GM19240 (cell line): ENCODE results near the gene ACTL8.

Experiments used
- DNase-seq: peaks from one replicate; pipeline ENCODE4 v3.0.0; 2011; ENCODE audit warnings: low spot score; ENCODE audit not compliant: insufficient read length

Gene ACTL8

DNA sequence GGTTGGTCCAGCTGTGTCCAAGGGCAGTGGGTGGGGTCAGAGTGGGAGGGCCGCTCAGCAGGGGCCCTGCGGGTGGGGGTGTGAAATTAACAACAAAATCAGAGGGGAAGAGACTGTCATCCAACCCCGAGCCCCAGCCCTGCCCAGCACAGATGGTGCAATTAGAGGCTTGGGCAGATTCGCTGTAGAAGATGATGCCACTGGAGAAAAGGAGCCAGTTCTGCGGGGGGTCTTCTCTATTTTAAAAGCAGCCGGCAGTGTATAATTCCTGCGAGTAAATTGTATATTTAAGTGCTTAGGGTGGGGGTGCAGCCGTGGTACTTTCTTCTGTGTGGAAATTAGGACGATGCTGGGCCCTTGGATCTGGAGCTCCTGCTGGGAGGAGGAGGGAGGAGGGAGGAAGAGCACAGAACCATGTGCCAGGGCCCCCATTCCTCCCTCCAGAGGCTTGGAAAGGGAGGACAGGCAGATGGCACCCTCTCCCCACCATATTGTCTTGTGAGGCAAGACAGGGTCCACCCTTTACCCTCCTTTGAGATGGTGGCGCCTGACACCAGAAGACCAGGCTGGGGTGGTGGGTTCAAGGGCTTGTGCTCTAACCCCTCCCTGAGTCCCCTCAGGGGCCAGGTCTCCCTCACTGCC, 89.2 kb downstream of the ACTL8 start:
- no peak for DNase-seq

DNA sequence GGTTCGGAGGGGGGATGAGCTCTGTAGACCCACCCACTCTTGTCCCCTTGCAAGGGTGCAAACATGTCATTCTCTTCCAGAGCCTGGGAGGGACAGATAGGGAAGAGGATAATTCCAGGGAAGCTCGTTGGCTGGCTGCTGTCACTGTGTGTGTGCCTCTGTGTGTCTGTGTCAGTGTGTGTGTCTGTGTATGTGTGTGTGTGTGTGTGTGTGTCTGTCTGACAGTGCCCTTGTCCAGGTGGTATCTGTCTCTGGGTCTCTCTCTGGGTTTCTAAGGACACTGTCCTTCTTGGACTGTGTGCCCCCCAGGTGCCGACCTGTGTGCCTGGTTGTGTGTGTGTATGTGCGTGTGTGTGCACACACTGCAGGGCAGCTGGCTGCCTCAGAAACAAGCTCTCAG, 90.5 kb downstream of the ACTL8 start:
- no peak for DNase-seq

DNA sequence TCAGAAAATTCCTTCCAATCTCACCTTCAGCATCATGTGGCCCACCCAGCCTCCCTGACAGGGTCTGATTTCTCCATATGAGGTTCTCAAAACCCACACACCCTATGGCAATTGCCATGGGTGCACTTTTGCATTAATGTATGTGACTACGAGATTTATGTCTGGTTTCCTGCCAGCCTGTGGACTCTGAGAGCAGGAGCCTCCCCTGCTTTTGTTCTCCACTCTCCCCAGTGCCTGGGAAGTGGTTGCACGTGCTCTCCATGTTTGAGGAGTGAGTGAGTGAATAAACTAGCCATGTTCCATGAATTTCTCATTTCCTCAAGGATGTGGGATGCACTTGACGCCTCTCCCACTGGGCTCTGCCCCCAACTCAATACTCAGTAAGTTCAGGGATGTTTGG, 91.2 kb downstream of the ACTL8 start:
- DNase-seq: no peak

DNA sequence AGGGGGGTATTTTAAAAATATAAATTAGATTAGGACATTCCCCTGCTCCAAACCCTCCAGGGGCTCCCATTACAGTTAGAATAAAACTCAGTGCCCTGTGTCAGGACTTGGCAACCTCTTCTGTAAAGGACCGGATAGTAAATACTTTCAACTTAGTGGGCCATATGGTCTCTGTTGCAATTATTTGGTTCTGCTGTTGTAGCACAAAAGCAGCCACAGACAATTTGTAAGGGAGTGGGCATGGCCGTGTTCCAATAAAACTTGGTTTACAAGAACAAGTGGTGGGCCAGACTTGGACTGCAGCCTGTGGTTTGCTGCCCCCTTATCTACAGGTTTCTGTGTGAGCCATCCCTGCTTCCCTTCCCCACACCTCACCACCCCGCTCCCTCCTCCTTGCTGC, 92.0 kb downstream of the ACTL8 start:
- no peak for DNase-seq

DNA sequence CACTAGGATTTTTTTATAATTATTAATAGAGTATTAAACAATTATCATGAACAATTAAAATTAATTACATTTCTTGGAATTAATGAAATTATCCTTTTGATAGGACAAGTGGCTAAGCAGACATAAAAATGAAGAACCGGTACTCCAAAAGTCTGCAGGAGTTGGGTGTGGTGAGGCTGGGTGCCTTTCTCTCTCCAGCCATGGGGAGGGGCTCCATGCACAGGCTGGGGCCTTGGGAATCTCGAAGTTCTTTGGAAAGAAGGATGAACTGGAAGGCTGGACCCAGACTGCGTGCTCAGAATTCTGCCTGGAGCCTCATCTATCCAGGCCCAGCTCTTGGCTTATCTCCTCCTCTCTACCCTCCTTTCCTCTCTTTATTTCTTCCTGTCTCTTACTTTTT, 94.1 kb downstream of the ACTL8 start:
- DNase-seq: no peak

DNA sequence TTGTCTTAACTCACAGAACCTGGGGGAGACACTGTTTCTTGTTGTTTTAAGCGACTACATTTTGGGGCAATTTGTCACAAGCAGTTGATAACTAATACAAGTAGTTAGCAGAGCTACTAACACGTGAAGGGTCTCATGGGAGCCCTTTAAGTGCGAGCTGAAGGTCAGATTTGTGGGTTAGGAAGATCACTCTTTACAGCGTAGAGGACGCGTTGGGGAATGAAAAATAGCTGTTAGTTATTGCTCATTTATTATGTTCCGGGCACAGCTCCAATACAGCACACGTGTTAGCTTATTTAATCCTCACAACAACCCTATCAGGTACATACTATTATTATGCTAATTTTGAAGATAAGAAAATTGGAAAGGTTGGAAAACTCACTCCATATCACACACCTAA, 95.9 kb downstream of the ACTL8 start:
- no peak for DNase-seq

DNA sequence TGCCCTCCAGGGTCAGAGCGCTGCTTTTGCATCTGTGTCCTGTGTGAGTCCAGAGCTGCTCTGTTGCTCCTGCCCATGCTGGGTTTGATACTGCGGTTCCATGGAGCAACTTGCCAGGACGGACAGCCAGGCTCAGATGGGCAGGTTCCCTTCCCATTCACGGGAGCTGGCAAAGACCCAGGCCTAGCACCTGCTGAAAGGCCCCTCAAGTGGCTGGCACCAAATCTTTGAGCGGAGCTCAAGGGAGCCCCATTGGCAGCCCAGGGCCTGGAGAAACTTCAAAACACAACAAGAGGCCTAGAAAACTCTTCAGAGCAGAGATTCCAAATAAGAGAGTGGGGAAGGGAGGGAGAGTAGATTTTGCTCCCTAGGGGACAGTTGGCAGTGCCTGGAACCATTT, 97.2 kb downstream of the ACTL8 start:
- DNase-seq: no peak

DNA sequence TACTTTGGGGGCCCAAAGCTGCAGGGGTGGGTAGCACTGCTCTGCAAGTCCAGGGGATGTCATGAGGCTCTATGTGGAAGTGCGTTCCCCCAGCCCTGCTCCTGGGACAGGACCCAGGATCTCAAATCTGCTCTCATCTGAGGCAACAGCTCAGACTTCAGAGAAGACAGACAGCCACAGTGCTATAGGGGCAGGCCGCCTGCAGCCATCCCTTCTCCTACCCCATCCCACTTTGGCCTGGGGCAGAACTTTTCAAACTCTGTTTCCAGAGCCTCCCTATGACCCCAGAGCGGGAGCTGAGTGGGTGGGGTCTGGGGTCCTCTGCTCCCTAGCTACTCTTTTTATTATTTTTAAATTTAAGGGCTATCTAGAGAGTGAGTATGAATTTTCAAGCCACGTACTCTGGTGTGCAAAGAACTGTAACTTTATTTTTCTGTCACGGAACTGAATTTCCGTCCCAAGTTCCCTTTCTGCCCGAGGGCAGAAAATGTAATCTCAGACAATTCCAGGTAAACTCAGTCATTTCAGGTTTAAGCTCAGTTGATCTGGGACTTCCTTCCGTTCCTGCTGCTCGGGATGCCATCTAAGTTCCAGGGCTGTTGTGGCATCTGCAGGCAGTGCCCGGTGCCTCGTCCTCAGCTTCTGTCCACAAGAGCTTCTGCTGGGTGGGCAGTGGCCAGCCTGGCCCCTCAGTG, 98.3 kb downstream of the ACTL8 start:
- no peak for DNase-seq

DNA sequence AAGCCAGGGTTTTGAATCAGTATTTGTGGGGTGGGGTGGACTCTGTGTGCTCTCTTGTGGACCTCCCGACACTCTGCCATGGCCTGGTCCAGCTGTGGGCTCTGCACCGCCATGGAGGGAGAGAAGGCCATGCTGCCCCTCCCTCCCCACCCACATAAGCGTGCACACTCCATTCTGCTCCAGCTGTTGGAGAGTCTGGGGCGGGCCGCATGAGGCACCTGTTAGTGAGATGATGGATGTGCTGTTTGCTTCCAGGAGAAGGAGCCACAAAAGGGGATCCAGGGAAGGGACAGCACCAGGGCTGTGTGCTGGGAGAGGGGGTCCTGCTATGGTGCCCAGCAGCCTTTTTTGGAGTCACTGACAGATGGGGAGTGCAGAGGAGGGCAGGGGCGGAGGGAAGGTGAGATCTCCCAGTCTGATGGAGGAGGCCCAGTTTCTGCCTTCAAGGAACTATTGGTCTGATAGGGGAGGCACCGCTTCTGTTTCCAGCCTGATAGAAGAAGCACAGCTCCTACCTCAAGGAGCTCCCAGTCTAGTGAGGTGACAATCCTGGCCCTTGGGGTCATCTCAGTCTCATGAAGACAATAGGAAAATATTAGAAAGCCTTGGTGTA, 101.5 kb downstream of the ACTL8 start:
- no peak for DNase-seq

DNA sequence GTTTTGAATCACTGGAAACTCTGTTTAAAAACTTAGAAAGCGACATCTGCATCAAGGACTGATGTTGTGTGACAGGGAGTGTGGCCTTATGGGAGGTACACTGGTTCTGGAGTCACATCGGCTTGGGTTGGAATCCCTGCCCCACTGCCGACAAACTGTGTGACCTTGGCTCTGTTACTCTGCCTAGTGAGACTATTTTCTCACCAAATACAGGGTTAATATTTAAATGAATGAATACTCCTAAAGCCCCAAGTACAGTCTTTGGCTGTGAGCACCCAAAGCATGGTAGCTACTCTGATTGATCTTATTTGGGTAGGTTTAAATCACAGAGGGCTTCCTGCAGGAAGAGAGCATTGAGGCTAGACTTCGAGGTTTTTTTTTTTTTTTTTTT, 102.0 kb downstream of the ACTL8 start:
- no peak for DNase-seq

DNA sequence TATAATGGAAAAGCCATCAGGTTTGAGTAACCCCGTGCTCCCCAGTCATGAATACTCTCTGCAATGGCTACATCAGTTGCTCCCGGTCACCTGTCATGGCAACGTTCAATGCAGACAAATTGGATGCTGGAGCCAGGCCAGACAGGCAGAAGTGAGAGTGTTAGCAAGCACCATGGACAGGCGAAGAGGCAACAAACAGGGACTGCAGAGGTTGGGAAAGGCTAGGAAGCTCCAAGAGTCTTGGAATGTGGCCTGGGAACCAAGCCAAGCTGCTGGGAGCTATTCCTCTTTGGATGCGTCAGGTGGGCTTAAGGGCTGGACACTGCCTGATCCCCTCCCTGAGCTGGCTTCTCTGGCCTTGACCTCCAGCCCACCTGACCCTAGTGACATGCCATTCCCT, 102.9 kb downstream of the ACTL8 start:
- no peak for DNase-seq

DNA sequence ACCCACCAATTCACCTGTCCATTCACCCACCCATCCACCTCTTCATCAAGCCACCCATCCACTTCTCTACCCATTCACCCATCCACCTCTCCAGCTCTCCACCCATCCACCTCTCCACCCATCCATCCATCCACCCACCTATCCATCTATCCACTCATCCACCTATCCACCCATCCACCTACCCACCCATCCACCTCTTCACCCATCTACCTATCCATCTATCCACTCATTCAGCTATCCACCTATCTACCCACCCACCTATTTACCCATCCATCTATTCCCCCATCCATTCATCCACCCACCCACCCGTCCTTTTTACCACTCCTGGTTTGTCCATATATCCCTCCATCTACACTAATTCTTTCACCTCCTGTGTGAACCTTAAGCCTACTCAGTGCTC, 105.7 kb downstream of the ACTL8 start:
- no peak for DNase-seq

DNA sequence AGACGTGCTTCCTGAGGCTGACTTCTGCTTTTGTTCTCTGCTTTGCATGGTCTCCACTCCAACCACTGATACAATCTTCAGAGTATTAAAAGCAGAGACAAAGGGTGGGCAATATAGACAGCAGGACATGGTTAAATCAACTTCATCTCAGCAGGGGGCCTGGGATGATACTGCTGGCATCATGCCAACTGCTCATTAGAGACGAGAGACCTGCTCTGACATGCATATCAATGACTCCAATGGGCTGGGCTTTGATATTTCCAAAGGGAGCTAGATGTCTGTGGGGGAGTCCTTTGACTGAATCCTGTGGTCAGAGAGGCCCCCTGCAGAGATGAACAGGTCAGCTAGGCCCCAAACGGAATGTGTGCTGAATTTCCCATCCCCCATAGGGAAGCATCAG, 106.6 kb downstream of the ACTL8 start:
- DNase-seq: no peak

DNA sequence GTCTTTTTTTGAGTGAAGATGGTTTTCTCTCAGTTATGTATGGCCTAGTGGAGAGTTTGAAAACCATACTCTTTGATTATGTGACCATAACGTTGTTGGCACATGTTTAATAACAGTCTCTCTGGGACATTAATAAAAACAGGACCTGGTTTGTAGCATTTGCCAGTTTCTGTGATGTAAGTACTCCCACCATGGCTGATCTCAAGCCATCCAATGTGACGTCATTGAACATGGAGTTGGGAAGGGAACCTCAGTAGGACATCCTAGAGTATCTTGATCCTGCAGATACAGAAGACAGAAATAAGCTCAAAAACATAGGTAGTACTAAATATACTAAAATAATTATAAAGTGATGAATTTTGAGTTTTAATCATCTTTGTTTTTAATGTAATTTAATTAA, 107.0 kb downstream of the ACTL8 start:
- no peak for DNase-seq

DNA sequence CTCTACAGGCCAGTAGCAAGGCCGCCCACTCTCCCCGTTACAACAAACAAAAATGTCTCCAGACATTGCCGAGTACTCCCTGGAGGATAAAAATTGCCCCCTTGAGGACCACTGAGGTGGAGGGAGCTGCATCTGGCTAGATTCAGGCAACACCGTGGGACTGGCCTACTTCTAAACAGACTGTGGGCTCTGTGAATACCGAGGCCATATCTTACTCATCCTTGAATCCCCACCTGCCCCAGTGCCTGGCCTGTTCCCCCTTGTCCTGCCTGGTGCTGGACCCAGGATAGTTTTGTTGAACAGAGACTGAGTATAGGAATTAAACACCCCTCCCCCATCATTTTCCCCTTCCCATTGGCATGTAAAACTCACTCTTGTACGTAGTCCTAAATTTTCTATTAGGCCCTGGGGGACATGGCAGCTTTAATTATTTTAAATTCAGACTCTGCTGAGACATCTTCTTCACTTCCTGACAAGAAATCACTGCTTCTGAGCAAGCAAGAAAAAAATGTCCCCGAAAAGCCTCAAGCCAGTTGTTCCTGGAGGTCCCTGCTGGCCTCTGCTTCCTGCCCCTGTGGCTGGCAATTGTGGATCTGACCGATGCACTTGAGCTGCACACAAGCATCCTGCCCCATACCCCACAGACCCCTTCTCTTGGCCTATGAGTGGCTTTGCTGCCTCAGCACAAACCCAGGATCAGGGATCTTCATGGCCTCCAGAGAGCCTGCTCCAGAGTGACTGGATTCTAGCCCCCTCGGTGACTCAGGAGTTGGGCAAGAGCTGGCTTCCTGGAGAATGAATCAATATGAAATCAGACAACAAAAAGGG, 111.0 kb downstream of the ACTL8 start:
- DNase-seq: no peak

DNA sequence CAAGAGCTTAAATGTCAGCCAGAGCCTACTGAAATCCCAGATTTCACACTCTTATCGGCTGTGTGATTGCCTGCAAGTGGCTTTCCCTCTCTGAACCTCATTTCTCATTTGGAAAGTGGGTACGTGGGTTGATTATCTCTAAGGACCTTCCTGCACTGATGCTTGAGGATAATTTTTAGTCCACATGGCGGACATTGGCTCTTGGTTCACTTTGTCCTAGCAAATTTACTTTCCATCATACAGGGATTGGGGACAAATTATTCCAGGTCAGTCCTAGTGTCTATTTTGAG, 111.6 kb downstream of the ACTL8 start:
- DNase-seq: no peak

DNA sequence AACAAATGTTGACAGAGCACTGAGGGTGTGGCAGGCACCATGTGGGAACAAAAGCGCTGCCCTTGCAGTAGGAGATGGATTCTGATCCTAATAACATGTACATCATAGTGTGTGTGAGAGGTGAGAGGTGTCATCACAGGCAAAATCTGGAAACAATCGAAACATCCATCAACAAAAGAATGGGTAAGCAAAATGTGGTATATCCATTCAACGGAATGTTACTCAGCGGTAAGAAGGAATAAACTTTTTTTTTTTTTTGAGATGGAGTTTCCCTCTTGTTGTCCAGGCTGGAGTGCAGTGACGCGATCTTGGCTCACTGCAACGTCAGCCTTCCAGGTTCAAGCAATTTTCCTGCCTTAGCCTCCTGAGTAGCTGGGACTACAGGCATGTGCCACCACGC, 112.3 kb downstream of the ACTL8 start:
- no peak for DNase-seq

DNA sequence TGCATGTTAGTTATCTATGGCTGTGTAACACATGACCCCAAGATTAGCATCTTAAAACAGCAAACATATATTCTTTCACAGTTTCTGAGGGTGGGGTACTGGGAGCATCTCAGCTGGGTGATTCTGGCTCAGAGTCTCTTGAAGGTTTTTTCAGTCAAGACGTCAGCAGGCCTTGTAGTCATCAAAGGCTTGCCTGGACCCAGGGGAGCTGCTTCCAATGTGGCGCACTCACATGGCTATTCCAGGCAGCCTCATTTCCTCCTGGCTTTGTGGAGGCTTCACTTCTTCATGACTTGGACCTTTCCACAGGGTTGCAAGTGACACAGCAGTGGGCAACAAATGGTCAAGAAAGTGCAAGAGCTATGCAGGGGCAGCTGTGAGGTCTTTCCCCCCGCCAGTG, 114.7 kb downstream of the ACTL8 start:
- no peak for DNase-seq

DNA sequence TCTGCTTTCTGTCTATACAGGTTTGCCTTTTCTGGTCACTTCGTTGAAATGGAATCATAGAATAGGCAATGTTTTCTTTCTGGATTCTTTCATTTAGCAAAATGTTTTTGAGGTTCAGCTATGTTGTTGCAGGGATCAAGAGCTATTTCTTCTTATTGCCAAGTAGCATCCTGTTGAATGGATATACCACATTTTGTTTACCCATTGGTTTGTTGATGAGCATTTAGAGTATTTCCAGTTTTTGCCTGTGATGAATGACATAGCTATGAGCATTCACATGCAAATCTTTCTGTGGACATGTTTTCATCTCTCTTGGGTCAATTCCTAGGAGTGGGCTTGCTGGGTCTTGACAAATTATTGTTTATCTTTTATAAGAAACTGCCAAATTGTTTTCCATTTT, 115.5 kb downstream of the ACTL8 start:
- DNase-seq: no peak

DNA sequence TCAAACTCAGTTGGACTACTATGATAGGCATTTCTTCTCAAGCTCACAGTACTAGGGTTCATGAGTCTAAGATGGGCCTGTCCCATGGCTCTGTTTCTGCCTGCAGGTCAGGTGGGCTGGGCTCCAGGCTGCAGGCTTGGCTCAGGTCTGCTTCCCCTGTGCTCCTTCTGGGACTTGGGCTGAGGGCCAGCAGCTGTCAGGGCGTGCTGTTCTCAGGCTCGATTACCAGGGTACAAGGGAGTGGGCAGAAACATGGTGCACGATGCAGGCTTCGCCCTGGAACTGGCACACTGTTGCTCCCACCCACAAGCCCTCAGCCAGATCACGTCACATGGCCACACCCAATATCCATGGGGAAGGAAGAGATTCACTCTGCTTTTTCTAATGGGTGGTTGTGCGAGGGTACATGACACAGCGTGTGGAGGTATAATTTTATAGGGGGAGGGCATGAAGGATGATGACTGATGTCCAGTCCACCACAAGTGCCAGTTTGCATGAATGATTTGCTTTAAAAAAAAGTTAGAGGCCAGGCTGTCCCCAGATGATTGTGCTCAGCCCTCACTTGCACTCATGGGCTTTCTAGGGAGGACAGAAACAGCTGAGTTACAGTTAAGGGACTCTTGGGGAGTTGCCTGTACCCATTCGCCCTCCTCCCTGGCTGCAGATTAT, 118.0 kb downstream of the ACTL8 start:
- no peak for DNase-seq

DNA sequence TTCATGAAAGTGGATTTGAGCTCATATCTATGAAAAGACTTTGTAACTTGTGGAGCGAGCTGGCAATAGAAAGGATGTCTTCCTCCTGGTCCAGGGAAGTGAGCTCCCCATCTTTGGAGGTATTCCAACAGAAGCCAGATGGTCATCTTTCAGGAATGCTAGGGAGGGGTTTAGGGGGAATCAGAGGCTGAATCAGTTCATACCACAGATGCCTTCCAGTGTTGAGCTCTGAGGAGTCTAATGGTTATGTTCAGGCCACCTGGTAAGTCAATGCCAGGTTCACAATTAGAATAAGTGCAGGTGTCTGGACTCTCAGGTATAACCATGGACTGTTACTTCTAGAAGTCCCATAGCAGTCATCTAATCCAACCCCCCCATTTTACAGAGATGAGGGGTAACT, 119.1 kb downstream of the ACTL8 start:
- no peak for DNase-seq

DNA sequence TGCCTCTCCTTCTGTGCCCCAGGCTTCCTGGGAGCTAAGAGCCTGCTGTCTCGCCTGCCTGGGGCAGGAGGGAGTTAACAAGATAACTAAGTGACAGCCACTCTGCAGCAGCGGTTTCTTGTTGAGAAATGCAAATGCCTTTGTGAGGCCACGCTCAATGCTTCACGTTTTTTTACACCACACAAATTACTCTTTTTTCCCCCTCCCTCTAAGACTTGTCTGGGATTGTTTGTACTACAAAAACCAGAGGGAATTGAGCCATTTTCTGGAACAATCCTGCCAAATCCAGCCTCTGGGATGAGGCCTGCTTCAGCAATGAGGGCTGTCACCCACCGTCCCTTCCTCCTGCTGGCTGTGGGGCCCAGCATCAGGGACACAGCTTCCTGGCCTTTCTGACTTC, 119.6 kb downstream of the ACTL8 start:
- no peak for DNase-seq
